HG02571 (cell line): ENCODE measurements around the gene CTNNBL1.

Experiments
- ATAC-seq: cut with Tn5 transposase; IDR thresholded peaks from one replicate; pipeline ENCODE4 v1.9.1; 2021; ENCODE audit warnings: mild to moderate bottlenecking, moderate library complexity; ENCODE audit not compliant: unreplicated experiment

The CTNNBL1 gene

GRCh38 chr20:37875460-37876175, 181.8 kb downstream of the CTNNBL1 start:
- ATAC-seq = no peak

- no peak for ATAC-seq
Measured at GRCh38 chr20:37876863-37877262, 183.0 kb downstream of the CTNNBL1 start.

DNA sequence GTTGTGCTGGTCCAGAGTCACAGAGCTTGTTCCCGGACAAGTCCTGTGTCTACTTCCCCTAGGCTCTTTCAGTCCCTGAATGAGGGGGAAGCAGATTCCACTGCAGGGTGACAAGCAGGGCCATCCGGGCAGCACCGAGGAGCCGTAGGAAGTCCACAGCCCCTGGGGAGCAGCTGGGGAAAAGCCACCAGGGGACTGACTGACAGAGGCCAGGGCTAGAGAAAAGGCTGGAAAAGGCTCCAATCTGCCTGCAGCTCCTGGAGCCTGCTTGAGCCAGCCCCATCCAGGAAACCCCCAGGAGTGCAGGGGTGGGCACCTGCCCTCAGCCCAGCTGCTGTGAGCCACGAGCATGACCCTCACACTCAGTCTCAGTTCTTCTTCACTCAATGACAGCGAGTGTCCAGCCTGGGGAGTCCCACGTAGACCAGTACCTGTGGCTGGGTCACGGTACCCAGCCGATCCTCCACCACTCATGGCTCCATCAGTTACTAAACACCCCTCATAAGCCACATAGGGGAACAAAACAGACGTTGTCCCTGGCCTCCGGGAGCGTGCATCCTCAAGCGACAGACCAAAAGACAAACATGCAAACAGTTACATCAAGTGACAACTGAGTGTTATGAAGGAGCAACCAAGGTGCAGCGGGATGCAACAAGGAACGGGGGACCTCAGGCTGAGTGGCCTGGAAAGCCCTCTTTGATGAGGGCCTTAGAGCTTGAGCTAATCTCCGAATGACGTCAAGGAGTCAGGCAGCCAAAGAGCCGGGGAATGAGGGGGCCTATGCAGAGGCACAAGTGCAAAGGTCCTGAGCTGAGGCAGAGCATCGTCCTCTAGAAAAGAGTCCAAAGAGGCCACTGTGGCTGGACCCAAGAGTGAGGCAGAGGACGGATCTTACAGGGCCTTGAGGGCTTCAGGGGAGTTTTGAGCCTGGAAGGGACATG, 184.3 kb downstream of the CTNNBL1 start:
- no peak for ATAC-seq

DNA sequence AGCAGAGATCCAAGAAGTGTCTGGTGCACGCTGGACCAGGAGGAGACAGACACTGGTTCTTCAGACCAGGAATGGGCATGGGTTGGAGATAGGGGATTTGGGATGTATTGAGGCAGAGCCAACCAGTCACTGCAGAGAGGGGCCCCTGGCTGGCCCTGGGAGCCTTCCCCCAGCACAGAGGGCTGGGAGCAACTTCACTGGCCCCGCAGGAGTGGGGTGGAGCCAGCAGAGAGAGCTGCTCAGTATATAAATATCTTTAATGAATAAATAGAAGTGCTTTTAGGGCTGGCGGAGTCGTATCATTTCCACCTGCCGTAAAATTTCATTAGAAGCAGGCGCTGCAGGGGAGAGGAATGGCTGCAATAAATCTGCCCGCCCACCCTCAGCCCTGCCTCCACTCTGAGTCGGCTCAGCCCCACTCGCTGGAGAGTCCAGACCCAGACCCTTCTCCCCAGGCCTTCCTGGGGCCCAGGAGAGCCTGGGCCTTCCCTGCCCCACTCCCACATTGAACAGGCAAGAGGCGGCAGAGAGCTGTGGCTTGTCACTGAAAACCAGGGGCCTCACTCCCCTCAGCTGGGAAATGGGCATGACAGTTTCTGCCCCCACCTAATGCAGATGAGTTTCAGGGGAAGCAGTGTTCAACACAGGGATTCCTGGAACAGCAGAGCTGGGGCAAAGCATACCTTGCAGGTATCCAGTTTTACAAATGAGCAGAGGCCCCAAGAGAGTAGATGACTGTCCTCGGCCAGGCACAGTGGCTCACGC, 185.2 kb downstream of the CTNNBL1 start:
- ATAC-seq = no peak

GRCh38 chr20:37879843-37880242, 186.0 kb downstream of the CTNNBL1 start:
- ATAC-seq = no peak

- no peak for ATAC-seq
Measured at GRCh38 chr20:37880726-37881591, 187.1 kb downstream of the CTNNBL1 start.

GRCh38 chr20:37881601-37882343, 187.9 kb downstream of the CTNNBL1 start:
- no peak for ATAC-seq

DNA sequence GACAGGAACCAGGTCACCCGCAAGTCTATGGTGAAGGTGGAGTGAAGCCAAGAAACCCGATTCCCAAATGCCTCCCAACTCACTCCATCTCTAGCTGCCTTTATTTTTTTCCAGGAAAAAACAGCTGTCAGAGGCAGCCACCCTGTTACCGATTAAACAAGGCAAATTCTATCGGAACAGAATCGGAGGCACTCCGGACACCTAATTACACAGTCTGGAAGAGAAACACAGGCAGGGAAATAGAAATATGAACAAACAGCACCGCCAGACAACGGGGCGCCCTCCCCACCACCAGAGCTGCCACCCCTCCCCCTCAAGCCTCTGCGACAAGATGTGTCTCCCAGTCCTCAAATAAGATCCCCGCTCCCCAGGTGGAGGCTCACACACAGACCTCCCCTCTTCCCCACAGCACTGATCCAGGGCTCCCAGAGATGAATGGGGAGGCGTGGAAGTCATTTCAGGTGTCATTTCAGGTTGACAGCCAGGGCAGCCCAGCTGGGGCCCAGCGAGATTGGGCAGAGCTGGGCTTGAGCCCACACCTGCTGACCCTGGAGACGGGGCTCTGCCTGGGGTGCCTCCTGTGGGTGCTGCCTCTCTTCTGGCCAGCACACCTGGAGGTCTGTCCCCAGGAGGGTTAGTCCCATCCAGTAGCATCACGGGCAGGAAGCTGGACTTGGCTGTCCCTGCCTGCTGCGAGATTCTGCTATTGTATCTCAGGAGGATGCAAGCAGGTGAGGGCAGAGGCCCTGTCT, 189.3 kb downstream of the CTNNBL1 start:
- ATAC-seq = no peak

GRCh38 chr20:37885042-37885441, 191.2 kb downstream of the CTNNBL1 start:
- ATAC-seq = no peak

GRCh38 chr20:37885593-37886503, 192.0 kb downstream of the CTNNBL1 start:
- no peak for ATAC-seq

DNA sequence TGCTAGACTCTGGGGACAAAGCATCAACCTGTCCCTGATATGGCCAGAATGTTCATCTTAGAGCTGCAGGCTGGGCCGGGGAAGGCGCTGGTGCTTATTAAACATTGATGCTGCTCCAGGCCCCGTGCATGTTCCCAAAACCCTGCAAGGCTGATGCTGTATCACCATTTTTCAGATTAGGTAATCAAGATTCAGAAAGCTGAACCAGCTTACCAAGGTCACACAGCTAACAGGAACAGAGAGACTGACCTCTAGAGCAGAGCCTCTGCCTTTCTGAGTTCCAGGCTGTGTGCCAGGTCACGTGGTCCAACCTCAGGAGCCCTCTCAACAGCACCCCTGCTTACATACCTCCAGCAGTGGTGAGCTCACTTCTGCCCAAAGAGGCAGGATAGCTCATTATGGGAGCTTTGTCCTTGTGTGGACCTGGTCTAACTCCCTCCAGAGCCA, 193.0 kb downstream of the CTNNBL1 start:
- no peak for ATAC-seq

DNA sequence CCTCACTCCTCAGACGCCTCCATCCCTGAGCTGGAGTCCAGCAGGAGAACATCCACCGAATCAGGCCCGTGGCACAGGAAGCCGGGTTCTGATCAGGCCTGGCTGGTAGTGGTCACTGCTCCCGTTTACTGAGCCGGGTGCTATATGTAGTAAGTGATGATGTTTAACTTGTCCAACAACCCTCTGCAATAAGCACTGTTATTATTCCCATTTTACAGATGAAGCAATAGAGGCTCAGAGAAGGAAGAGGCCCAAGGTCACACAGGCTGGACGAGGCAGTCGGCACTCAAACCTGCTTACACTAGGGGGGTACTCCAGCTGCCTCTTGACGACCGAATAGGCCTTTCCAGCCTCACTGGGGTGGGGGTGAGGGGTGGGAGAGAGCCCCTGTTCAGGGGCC, 194.8 kb downstream of the CTNNBL1 start:
- no peak for ATAC-seq

DNA sequence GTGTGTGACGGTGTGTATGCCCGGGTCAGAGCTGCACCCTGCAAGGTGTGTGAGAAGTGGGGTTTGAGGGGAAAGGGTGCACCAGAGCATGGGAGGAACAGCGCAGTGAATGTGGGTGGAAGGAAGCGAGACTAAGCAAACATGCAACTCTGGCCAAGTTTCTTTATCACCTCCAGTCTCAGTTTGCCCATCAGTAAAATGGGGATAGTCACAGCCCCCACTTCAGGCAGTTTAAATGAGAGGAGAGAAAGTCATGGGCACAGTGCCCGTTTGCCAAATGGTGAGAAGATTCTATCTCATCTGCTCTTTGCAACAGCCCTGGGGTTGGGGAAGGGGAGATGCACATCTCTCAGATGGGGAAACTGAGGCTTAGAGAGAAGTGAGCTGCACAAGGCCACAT, 196.3 kb downstream of the CTNNBL1 start:
- no peak for ATAC-seq

DNA sequence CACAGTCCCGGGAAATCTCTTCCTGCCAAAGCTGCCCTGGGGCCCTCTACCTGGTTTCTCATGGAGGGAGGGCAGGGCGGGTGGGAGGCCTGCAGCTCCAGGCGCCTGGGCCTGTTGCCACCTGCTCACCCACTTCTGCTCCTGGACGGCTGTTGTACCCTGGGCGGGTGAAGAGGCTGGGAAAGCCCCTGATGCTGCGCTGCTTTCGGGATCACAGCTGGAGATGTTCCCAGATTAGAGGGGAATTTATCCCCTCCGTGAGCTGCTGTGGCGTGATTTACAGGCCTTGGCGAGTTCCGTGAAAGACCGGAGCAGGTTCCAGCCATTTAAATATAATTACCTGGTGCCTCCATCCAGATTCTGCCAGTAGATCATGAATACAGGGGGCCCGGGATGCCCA, 196.8 kb downstream of the CTNNBL1 start:
- ATAC-seq = no peak

GRCh38 chr20:37892001-37892400, 198.2 kb downstream of the CTNNBL1 start:
- no peak for ATAC-seq

DNA sequence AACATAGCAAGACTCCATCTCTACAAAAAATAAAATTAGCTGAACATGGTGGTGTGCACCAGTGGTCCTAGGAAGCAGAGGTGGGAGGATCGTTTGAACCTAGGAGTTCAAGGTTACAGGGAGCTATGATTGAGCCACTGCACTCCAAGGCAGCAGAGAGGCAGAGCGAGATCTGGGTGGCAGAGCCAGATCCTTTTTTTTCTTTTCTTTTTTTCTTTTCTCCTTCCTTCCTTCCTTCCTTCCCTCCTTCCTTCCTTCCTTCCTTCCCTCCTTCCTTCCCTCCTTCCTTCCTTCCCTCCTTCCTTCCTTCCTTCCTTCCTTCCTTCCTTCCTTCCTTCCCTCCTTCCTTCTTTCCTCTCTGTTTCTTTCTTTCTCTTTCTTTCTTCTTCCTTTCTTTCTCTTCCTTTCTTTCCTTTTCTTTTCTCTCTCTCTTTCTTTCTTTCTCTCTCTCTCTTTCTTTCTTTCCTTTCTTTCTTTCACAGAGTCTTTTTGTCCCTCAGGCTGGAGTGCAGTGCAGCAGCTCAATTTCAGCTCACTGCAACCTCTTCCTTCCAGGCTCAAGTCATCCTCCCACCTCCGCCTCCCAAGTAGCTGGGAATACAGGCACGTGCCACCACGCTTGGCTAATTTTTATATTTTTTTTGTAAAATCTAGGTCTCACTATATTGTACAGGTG, 199.9 kb downstream of the CTNNBL1 start:
- no peak for ATAC-seq

DNA sequence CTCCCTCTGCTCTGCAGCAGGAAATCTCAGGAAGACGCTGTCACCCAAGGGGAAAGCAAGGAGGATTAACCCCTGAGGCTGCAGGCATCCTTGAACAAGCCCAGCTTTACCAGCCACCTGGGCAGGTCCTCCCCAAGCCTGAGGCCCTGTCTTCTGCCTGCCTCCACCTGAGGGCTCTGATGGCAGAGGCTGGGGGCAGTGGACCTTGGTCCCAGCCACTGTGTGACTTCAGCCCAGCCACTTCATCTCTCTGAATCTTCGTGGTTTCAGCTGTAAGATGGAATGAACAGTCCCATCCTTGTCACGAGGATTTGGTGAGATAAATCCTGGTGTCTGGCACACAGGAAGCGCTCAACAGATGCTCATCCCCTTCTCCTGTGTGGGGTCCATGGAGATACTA, 200.6 kb downstream of the CTNNBL1 start:
- ATAC-seq = no peak
